ENCODE results near the gene PPP2R2C.

DNA sequence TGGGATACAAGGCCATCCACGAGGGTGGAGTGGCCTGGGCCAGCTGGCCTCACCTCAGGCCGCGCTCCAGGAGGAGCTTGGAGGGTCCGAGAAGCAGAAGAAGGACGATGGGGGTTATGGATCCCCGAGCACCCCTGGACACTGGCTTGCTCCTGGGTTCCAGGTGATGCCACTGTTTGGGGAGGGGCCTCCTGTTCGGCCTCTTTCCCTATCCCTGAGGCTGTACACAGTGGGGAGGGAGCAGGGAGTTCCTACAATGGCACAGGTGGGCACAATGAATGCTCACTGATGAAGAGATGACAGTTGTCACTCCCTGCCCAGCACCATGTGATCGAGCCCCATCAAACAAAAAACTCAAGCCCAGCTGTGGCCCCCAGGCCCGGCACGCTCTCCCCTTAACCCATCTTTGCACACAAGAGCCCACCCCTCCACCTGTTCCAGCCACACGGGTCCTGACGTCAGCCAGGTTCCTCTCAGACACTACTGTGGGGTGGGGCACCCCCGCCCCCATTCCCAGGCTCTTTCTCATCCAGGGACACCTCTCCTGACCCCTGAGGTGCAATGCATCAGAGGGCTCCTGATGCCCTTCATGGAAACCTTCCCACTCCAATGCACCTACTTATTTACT, 132.5 kb downstream of the PPP2R2C start:
- TF ChIP-seq, protein P1, sequence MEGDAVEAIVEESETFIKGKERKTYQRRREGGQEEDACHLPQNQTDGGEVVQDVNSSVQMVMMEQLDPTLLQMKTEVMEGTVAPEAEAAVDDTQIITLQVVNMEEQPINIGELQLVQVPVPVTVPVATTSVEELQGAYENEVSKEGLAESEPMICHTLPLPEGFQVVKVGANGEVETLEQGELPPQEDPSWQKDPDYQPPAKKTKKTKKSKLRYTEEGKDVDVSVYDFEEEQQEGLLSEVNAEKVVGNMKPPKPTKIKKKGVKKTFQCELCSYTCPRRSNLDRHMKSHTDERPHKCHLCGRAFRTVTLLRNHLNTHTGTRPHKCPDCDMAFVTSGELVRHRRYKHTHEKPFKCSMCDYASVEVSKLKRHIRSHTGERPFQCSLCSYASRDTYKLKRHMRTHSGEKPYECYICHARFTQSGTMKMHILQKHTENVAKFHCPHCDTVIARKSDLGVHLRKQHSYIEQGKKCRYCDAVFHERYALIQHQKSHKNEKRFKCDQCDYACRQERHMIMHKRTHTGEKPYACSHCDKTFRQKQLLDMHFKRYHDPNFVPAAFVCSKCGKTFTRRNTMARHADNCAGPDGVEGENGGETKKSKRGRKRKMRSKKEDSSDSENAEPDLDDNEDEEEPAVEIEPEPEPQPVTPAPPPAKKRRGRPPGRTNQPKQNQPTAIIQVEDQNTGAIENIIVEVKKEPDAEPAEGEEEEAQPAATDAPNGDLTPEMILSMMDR (conservative IDR thresholded peaks at IDR 0.05; ENCODE audit: low read length) = no peak
- TF ChIP-seq EZH2phosphoT487 (IDR thresholded peaks at IDR 0.05; ENCODE audit: borderline replicate concordance, low read depth, low read length) = no peak

All from OCI-LY7 (cell line).